ENCODE measurements around the gene TRAT1. TPM values are rescaled to one million over a fixed set of nuclear protein-coding genes. Genes with fewer than 3 reads are reported as not detected.
"Not testable (repeated sequence)": the region's sequence is repeated elsewhere in the genome, so short reads cannot be mapped to it uniquely, and the experiment has no call there.

TRAT1 gene
- polyA plus RNA-seq (ENCODE audit: insufficient read depth in 1 of 5, insufficient read length in 5 of 5, low replicate concordance in 1 of 5) = under 1 TPM; 0.15 to 0.44 (median 0.25) TPM
- long read RNA-seq, donor 1, partial matches to known transcripts = 0 of 1 reads
- long read RNA-seq, donor 1, other reads (novel, unspliced or antisense) = 0 of 1 reads
- long read RNA-seq, donor 2 = 0 reads
- long read RNA-seq, donor 3 = 0 reads
- long read RNA-seq, donor 4 = 0 reads
- long read RNA-seq, donor 5 = 0 reads
- long read RNA-seq, donor 6 = 0 reads
- long read RNA-seq, donor 7 = 0 reads
- long read RNA-seq, donor 8 = 0 reads

- DNase-seq = no peak
These were observed at the start of gene TRAT1 for GRCh38 chr3:108822123-108822897. Gene TRAT1, plus strand, starts transcription at chr3:108822786. Its CDS starts 142 bp downstream, at chr3:108822928.

DNA sequence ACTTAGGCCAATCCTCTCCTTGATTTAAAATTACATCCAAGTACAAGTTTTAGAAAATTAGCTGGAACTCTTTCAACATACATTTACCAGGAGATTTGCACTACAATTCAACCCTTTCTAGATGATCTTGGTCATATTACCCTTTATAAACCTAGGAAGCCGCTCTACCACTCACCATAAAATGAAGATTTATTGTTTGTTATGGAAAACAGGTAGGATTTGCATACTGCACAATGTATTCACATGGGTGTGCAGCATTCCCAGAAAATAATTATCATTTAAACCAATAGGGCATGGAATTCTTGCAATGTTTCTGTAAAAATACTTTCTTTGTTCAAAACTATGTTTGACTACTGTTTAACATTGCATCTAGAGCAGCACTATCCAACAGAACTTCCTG, 46.9 kb upstream of the TRAT1 start:
- no peak for DNase-seq

- DNase-seq = no peak
These were observed 43.1 kb upstream of the TRAT1 start for GRCh38 chr3:108779496-108779895.

DNA sequence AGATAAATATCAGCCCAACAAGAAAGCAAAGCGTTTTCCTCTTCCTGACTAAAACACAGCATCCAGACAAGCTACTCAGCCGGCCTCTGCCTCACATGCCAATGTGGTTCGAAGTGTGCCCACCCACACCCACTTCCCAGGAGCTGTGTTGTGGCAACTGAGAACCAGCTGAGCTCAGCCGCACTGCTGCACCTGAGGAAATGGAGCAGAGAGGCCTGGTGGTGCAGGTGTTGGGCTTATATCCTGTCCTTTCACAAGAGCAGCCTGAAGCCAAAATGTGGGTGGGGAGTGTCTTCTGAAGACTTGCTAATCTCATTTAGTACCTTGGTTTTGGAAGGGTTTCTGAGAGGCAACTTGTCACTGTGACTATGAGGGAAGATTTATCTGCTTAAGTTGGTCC, 42.4 kb upstream of the TRAT1 start:
- DNase-seq = no peak

DNA sequence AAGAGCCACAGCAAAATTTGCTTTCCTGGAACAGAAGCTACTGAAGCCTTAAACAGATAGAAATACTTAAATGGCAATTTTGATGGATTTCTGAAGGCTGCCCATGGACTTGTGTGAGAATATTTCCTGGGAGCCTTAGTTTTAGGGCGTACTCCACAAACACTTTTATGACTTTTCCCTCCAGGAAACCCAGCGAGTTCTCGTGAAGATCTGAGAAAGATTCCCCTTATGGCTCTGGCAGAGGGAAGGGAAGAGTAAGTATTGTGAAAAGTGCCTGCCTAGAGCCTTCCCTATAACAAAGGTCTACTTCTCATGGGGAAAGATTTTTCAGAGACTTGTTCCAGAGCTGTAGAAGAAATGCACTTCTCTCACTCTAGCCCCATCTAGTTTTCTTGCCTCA, 31.1 kb upstream of the TRAT1 start:
- DNase-seq = no peak

DNA sequence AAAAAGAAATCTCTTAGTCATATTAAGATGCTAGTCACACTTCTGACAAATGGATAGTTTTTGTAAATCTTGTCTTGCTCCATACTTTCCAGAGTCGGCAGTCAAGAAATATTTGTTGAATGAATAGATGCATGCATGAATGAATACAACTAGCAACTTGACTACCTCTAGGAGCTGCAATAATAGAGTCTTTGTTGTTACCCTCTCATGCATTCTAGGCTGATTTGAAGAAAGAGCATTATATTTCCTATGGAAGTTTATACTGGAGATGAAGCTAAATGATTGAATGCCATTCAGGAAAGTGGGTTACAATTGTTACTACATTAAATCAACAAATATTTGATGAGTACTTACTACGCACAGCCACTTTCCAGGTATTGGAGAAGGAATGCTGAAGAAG, 18.1 kb upstream of the TRAT1 start:
- DNase-seq = no peak

GRCh38 chr3:108804966-108805365, 17.6 kb upstream of the TRAT1 start:
- no peak for DNase-seq

- DNase-seq = no peak
These were observed 16.3 kb upstream of the TRAT1 start for GRCh38 chr3:108806316-108806715.

DNA sequence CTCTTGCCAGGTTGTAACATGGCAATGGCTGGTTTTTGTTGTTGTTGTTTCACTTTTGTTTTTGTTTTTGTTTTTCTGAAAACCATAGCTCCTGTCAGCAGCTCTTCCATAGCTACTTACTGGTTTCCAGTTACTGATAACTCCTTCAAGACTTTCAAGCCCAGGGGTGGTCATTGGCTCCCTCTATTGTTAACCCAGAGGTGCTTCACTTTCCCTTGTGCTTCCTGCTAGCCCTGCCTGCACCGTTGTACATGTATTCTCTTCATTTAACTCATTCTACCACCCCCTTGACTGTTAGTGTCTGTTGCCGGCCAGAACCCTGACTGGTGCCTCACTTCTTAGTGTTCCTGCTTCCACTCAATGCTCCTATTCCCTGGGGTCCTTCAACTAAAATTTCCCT, 4.2 kb upstream of the TRAT1 start:
- no peak for DNase-seq

GRCh38 chr3:108820586-108820985, 2.0 kb upstream of the TRAT1 start:
- no peak for DNase-seq

GRCh38 chr3:108823227-108823626, 641 bp downstream of the TRAT1 start:
- no peak for DNase-seq

DNA sequence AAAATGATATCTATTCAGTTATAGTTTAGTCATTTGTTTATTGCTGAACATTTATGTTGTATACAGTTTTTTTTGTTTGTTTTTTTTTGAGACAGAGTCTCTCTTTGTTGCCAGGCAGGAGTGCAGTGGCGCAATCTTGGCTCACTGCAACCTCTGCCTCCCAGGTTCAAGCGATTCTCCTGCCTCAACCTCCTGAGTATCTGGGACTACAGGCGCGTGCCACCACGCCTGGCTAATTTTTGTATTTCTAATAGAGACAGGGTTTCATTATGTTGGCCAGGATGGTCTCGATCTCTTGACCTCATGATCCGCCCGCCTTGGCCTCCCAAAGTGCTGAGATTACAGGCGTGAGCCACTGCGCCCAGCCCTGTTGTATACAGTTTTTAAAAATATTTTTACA, 1.2 kb downstream of the TRAT1 start:
- not testable (repeated sequence) for DNase-seq

DNA sequence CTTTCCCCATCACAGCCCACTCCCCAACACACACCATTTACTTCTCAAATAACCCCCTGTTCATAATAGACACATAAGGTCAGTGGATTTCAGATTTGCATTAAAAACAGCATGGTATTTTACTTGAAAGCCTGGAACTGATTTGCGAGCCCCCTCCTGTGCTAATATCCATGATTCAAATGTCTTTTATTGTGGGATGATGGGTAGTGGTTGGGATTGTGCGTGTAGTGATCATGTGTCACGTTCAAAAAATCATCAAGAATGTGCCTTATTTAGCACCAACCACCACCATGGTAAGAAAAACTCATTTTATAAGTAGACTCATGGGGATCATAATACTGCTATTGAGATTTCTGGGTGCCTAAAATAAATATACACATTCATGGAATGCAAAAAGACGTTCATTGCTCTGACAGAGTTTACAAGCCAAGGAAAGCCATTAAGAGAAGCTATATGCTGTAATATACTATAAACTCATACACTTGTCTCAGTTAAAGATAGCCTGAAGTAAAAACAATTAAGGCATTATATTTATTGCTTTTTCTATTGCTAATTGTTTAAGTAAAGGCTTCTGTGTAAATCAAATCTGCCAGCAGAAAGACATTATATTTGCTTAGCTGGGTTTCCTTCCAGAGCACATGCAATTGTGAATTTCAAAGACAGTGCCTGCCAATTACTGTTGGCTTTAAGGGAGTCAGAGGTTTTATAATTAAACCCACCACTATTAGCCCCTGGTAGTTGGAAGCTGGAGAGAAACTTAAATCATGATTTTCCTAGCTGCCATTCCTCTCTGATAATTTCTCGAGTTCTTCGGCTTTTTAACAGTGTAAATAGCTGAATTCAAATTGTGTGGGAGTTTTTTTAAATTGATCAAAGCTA, 4.0 kb downstream of the TRAT1 start:
- no peak for DNase-seq

- no peak for DNase-seq
These were observed 7.8 kb downstream of the TRAT1 start for GRCh38 chr3:108830381-108830780.

DNA sequence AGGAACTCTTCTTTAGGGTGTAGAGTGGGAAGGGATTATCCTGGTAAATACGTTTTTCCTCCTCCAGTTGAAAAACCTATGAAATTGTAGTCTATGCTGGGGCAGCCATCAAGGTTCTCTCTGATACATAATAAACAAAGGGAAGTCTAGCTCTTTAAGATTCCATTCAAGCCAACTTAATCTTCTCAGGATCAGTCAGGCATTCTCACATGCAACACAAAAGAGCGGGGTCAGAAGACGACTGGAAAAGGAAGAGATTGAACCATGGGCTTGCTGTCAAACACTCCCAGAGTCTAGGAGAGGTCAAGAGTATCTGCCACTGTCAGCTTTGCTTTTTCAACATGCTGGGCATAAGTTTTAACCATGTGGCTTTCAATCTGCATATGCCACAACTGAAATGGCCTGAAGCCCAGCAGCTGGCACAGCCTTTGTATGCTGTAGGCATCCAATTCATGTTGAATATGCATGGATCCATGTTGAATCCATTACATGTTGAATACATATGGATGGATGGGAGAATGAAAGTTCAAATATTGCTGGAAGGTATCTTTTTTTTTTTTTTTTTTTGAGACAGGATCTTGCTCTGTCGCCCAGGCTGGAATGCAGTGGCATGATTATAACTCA, 8.5 kb downstream of the TRAT1 start:
- DNase-seq = no peak

- no peak for DNase-seq
These were observed 11.0 kb downstream of the TRAT1 start for GRCh38 chr3:108833611-108834010.

DNA sequence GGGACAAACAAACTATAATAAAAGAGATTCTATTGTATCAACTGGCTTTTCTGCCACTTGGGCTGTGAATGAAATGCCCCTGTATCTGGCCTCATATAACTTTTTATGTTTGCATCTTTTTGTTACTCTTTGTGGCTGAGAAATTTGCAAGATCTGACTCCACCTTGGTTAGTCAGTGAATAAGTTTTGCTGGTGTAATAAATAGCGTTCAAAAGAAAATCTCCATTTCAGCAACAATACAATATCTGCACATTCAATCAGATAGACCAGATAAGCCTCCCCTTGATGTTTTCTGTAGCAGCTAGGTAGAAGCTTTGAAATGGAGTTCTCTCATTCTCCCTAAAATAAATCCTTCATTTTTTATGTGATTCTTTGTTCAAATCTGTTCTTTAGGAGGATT, 12.0 kb downstream of the TRAT1 start:
- no peak for DNase-seq

GRCh38 chr3:108835101-108835500, 12.5 kb downstream of the TRAT1 start:
- no peak for DNase-seq

GRCh38 chr3:108838436-108838835, 15.8 kb downstream of the TRAT1 start:
- no peak for DNase-seq

GRCh38 chr3:108845709-108846293, 23.2 kb downstream of the TRAT1 start:
- no peak for DNase-seq

GRCh38 chr3:108847187-108847586, 24.6 kb downstream of the TRAT1 start:
- no peak for DNase-seq

- DNase-seq = no peak
These were observed 26.5 kb downstream of the TRAT1 start for GRCh38 chr3:108849075-108849474.

Measured in right lung (tissue), 10 donors.